ENCODE results near the gene ANKS3.

- TF ChIP-seq POLR2A (IDR thresholded peaks at IDR 0.05; ENCODE audit: extremely low read depth, insufficient read length) = no peak
- no peak for TF ChIP-seq CTCF (IDR thresholded peaks at IDR 0.05; ENCODE audit: low read depth, low read length)
Measured at GRCh38 chr16:4659363-4660353, 74.4 kb downstream of the ANKS3 start.

All from NB4 (cell line).